HG02885 (cell line): ENCODE data around the gene CCNL2.

Experiments
- ATAC-seq: cut with Tn5 transposase; IDR thresholded peaks from one replicate; pipeline ENCODE4 v1.9.1; 2021; ENCODE audit warnings: mild to moderate bottlenecking; ENCODE audit not compliant: unreplicated experiment, poor library complexity

Gene CCNL2

GRCh38 chr1:1347663-1348419 lies 51.3 kb downstream of the CCNL2 start:
- ATAC-seq, result no peak

- ATAC-seq, result no peak
These were observed 52.0 kb downstream of the CCNL2 start for GRCh38 chr1:1347026-1347595.

GRCh38 chr1:1346501-1346890 lies 52.6 kb downstream of the CCNL2 start:
- no peak for ATAC-seq

GRCh38 chr1:1345860-1346500 lies 53.2 kb downstream of the CCNL2 start:
- ATAC-seq, result no peak

GRCh38 chr1:1345384-1345783 lies 53.8 kb downstream of the CCNL2 start:
- ATAC-seq, result no peak

- ATAC-seq, result no peak
These were observed 54.3 kb downstream of the CCNL2 start for GRCh38 chr1:1344655-1345361.

- no peak for ATAC-seq
These were observed 55.2 kb downstream of the CCNL2 start for GRCh38 chr1:1343811-1344421.

- ATAC-seq, result no peak
These were observed 56.5 kb downstream of the CCNL2 start for GRCh38 chr1:1342584-1343115.

GRCh38 chr1:1342061-1342562 lies 57.0 kb downstream of the CCNL2 start:
- ATAC-seq, result no peak

- ATAC-seq, result no peak
These were observed 57.5 kb downstream of the CCNL2 start for GRCh38 chr1:1341549-1342021.

- no peak for ATAC-seq
These were observed 58.2 kb downstream of the CCNL2 start for GRCh38 chr1:1340791-1341548.

- no peak for ATAC-seq
These were observed 59.0 kb downstream of the CCNL2 start for GRCh38 chr1:1340185-1340584.

- ATAC-seq, result no peak
These were observed 60.9 kb downstream of the CCNL2 start for GRCh38 chr1:1338278-1338677.

- ATAC-seq, result no peak
These were observed 61.4 kb downstream of the CCNL2 start for GRCh38 chr1:1337793-1338147.

- ATAC-seq, result no peak
These were observed 62.0 kb downstream of the CCNL2 start for GRCh38 chr1:1336931-1337792.

- no peak for ATAC-seq
These were observed 62.7 kb downstream of the CCNL2 start for GRCh38 chr1:1336446-1336845.

GRCh38 chr1:1335792-1336248 lies 63.3 kb downstream of the CCNL2 start:
- no peak for ATAC-seq
